Inflammatory macrophage treated with lipopolysaccharide for 4 hours (primary cell): ENCODE results near the gene ZNF25.
"Not testable (repeated sequence)": the region's sequence is repeated elsewhere in the genome, so short reads cannot be mapped to it uniquely, and the experiment has no call there.

Experiments used
- DNase-seq: peaks from one replicate; pipeline ENCODE4 v3.0.0-alpha.2; 2020

The ZNF25 gene

GRCh38 chr10:37937864-37938263 is 38.6 kb downstream of the ZNF25 start:
- DNase-seq: no peak

- no peak for DNase-seq
Observed at GRCh38 chr10:37934791-37935190, 41.7 kb downstream of the ZNF25 start.

- DNase-seq: no peak
Observed at GRCh38 chr10:37930423-37930822, 46.0 kb downstream of the ZNF25 start.

GRCh38 chr10:37908165-37908564 is 68.3 kb downstream of the ZNF25 start:
- not testable (repeated sequence) for DNase-seq

GRCh38 chr10:37906382-37906781 is 70.1 kb downstream of the ZNF25 start:
- DNase-seq: no peak
